Breast epithelium (tissue), 3 donors: ENCODE measurements around the gene ELOVL5.

Experiments
- POLR2A ChIP-seq: fragments of 450-650 bp; IDR thresholded peaks from one replicate; pipeline ENCODE4 v1.6.1; 2016; ENCODE audit warnings: antibody characterized with exemption, mild to moderate bottlenecking, moderate library complexity
- TF ChIP-seq, protein P1 (sequence below), 3 donors: fragments of 450-650 bp; IDR thresholded peaks; one replicate each; pipeline ENCODE4 v1.5.1; 2016 to 2017; ENCODE audit warnings: antibody characterized with exemption in 3 of 3, mild to moderate bottlenecking in 3 of 3, moderate library complexity in 3 of 3

DNA sequence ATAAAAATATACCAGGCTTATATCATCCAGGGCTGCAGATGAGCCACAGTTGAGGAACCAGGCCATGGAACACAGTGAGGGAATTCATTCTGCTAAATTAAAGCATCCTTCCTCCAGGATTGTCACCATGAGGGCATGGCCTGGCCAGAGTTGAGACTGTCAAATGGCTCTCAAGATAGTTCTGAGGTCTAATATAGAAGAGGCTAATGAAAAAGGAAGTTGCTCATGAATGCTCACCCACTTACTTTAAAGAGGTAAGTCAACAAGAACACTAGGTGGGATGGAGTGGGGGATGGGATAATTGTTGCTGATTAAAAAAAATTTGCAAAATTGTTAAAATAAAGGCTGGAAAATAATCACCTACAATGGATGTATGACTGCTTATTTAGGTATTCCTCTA, 128.1 kb downstream of the ELOVL5 start:
- TF ChIP-seq POLR2A = no peak
- TF ChIP-seq, protein P1, sequence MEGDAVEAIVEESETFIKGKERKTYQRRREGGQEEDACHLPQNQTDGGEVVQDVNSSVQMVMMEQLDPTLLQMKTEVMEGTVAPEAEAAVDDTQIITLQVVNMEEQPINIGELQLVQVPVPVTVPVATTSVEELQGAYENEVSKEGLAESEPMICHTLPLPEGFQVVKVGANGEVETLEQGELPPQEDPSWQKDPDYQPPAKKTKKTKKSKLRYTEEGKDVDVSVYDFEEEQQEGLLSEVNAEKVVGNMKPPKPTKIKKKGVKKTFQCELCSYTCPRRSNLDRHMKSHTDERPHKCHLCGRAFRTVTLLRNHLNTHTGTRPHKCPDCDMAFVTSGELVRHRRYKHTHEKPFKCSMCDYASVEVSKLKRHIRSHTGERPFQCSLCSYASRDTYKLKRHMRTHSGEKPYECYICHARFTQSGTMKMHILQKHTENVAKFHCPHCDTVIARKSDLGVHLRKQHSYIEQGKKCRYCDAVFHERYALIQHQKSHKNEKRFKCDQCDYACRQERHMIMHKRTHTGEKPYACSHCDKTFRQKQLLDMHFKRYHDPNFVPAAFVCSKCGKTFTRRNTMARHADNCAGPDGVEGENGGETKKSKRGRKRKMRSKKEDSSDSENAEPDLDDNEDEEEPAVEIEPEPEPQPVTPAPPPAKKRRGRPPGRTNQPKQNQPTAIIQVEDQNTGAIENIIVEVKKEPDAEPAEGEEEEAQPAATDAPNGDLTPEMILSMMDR (IDR thresholded peaks at IDR 0.05) = no peak
